GM21367 (cell line): ENCODE results near the gene R3HDM1.
"Not testable (repeated sequence)": the region's sequence is repeated elsewhere in the genome, so short reads cannot be mapped to it uniquely, and the experiment has no call there.

Experiments used
- ATAC-seq: cut with Tn5 transposase; IDR thresholded peaks from one replicate; pipeline ENCODE4 v1.9.1; 2021; ENCODE audit not compliant: unreplicated experiment

The R3HDM1 gene

GRCh38 chr2:135570884-135571283, 39.6 kb downstream of the R3HDM1 start:
- no peak for ATAC-seq

DNA sequence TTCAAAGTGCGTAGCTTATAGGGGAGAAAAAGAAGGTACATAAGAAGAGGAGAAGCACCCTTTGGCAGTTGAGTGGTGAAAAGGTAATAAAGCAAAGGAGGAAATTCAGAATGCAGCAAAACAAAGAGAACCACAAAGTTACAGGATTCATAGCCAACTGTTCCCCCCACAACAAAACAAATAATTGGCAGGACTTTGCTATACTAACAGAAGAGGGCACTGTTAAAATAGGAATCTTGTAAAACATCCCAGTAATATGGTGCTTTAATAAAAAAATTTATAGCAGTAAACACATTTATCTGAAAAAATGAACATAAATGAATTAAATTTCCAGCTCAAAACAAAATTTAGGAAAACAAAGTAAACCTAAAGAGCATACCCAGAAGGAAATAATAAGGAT, 42.3 kb downstream of the R3HDM1 start:
- no peak for ATAC-seq

GRCh38 chr2:135581282-135581681, 50.0 kb downstream of the R3HDM1 start:
- ATAC-seq, result no peak

GRCh38 chr2:135582383-135582782, 51.1 kb downstream of the R3HDM1 start:
- no peak for ATAC-seq

- no peak for ATAC-seq
Observed at GRCh38 chr2:135585586-135585985, 54.3 kb downstream of the R3HDM1 start.

- no peak for ATAC-seq
Observed at GRCh38 chr2:135586148-135586547, 54.9 kb downstream of the R3HDM1 start.

DNA sequence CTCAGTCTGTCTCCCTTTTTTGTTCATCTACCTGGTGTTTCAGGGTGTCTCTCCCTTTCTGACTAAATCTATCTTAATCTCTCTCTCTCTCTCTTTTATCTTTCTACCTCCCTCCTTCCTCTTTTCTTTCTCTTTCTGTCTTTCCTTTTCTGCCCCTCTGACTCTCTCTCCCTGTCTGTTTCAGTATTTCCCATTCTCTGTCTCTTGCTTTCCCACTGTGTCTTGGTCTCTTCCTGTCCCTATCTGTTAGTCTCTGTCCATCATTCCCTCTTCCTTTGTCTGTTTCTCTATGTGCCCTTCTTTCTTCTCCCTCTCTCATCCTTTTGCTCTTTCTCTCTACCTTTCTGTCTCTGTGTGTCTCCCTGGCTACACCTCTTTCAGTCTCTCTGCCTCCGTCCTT, 56.7 kb downstream of the R3HDM1 start:
- ATAC-seq, result no peak

GRCh38 chr2:135590619-135591260, 59.5 kb downstream of the R3HDM1 start:
- ATAC-seq, result no peak

- ATAC-seq, result no peak
Observed at GRCh38 chr2:135600915-135601314, 69.6 kb downstream of the R3HDM1 start.

DNA sequence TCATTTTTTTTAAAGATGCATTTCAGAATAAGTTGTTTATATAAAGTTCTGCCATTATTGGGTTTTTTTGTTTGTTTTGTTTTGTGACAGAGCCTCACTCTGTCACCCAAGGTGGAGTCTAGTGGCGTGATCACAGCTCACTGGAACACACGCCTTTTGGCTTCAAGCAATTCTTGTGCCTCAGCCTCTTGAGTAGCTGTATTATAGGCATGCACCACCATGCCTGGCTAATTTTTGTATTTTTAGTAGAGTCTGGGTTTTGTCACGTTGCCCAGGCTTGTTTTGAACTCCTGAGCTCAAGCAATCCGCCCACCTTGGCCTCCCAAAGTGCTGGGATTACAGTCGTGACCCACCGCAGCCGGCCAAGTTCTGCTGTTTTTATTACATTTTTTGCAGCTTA, 72.3 kb downstream of the R3HDM1 start:
- ATAC-seq, result no peak

DNA sequence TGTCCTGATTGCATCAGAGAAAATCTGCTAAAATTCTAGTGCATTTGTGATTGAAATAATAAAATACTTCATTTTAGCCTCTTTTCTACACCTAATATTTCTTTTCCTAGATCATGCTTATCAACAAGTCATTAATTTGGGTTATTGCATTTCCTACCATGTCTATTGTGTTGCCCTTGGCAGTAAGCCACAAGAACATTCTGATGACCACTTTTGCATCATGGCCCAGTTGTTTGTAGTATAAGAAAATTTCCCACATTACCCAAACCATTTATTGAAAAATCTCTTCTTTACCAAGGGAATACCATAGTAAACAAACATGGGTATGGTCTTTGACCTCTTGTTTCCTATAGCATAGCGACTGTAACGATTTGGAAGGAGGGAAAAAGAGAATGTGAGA, 76.3 kb downstream of the R3HDM1 start:
- no peak for ATAC-seq

- no peak for ATAC-seq
Observed at GRCh38 chr2:135612319-135612718, 81.0 kb downstream of the R3HDM1 start.

DNA sequence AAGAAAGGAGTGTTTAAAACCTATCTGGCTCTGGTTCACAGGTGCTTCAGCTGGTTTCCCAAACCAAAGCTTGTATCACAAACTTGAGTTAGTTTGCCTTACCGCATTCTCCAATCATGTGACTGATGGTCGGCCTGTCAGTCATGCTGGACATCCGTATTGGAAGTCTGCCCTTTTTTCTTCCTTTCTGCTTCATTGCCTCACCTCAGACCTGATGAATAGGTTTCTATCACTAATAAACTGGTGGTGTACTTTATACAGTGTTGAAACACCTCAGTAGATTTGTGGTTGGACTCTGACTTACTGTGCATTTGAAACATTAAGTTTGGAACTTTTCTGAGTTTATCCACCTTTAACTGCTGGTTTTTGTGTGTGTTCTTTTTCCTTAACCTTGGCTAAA, 84.1 kb downstream of the R3HDM1 start:
- ATAC-seq, result no peak

- no peak for ATAC-seq
Observed at GRCh38 chr2:135617501-135618015, 86.3 kb downstream of the R3HDM1 start.

GRCh38 chr2:135620198-135620597, 88.9 kb downstream of the R3HDM1 start:
- ATAC-seq, result no peak

GRCh38 chr2:135629520-135629919, 98.2 kb downstream of the R3HDM1 start:
- no peak for ATAC-seq

DNA sequence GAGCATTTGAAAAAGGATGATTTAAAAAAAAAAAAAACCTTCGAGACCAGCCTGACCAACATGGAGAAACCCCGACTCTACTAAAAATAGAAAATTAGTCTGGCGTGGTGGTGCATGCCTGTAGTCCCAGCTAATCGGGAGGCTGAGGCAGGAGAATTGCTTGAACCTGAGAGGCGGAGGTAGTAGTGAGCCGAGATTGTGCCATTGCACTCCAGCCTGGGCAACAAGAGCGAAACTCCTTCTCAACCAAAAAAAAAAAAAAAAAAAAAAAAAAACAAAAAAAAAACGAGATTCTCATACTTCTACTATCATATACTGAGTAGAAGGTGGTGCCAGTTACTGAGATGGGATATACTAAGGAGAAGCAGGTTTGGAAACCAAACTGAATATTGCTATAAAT, 98.8 kb downstream of the R3HDM1 start:
- not testable (repeated sequence) for ATAC-seq

DNA sequence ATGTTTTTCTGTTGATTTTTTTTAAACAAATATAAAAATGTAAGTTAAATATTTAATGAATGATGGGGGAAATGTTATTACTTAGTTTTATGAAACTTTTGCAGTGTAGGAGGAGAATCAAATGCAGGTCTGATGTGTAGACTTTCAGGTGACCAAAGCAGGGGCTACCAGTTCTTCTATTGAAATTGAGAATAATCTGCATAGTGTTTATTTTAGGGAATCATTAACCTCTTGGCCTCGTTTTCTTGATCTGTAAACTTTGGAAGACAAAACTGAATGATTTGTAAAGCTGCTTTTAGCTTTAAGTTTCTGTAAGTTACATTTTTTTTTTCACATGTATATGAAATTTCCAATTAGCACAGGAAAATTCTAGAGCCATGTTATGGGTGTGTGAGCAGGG, 99.2 kb downstream of the R3HDM1 start:
- ATAC-seq, result no peak

DNA sequence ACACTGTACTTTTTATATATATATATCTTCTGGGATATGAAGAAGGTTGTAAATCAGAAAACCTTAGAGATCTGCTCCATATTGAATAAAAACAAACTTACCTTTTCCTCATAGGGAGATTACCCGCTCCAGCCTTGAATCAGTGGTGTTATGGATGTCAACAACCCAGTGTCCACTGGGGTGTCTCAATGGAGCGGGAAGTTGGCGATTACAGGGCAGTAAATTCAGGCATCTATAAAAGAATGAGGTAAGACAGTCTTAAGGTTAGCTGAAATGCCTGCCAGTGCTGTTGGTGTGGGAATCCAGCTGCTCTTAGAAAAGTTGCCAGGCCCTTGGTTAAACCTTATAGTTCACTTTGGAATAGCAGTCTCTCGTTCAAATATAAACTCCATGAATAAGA, 102.3 kb downstream of the R3HDM1 start:
- ATAC-seq, result no peak

GRCh38 chr2:135635212-135635835, 104.0 kb downstream of the R3HDM1 start:
- ATAC-seq, result no peak

GRCh38 chr2:135636982-135637381, 105.7 kb downstream of the R3HDM1 start:
- no peak for ATAC-seq

DNA sequence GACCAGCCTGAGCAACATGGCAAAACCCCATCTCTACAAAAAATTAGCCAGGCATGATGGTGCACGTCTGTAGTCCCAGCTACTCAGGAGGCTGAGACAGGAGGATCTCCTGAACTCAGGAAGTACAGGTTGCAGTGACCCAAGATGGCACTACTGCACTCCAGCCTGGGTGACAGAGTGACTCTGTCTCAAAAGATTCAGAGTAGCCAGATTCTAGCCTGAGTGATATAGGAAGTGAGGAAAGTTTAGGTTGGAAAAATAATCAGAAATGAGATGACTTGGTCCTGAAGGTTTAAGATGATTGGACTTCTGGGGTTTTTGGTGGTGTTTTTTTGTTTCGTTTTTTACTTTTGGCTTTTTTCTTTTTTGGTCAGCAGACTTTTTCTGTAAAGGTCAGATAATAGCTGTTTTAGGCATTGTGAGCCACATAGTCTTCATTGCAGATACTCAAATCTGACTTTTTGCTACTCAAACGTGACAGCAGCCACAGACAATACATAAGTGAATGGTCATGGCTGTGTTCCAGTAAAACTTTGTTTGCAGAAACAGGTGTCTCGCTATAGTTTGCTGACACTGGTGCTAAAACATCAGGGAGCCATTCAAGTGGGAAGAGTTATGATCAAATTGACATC, 106.3 kb downstream of the R3HDM1 start:
- ATAC-seq, result no peak
